HFFc6 (cell line): ENCODE data around the gene SPINT1. TPM values are rescaled to one million over a fixed set of nuclear protein-coding genes. Genes with fewer than 3 reads are reported as not detected.

ENCODE experiments used
- DNase-seq: peaks from one replicate; pipeline ENCODE4 v3.0.0-alpha.2; 2018
- H3K27ac Mint-ChIP-seq: 2 replicates; pipeline ENCODE4 v1.8.0; 2020; ENCODE audit warnings: mild to moderate bottlenecking, mixed read lengths
- H3K27me3 Mint-ChIP-seq: 2 replicates; pipeline ENCODE4 v1.8.0; 2021; ENCODE audit warnings: mild to moderate bottlenecking, moderate library complexity, mixed read lengths; ENCODE audit not compliant: insufficient read depth
- H3K36me3 Mint-ChIP-seq: 2 replicates; pipeline ENCODE4 v1.8.0; 2021; ENCODE audit warnings: low read depth, mixed read lengths
- H3K4me1 Mint-ChIP-seq: 2 replicates; pipeline ENCODE4 v1.8.0; 2020; ENCODE audit warnings: low read depth, mixed read lengths
- H3K4me3 Mint-ChIP-seq: 2 replicates; pipeline ENCODE4 v1.8.0; 2020; ENCODE audit warnings: mild to moderate bottlenecking, moderate library complexity, mixed read lengths
- H3K9me3 Mint-ChIP-seq: 2 replicates; pipeline ENCODE4 v1.8.0; 2020; ENCODE audit warnings: mild to moderate bottlenecking, mixed read lengths
- CTCF ChIP-seq: fragments of 200-600 bp; sonication (generic); IDR thresholded peaks from 2 replicates; pipeline ENCODE4 v1.5.0; 2021; ENCODE audit warnings: antibody characterized with exemption, mild to moderate bottlenecking
- total RNA-seq, 6 experiments: library from RNA; stranded (reverse); fragmentation: NEBNext Ultra II Directional; extraction: Animal tissue kit (Norgen Biotek cat#: 25700); gene quantifications; 2 replicates in 1 of 6; 3 replicates in 5 of 6; pipeline ENCODE4 v1.2.3, GENCODE V29; 2021

The SPINT1 gene
- total RNA-seq, 6 experiments from 2014 or later, result 0.14 to 0.51 (median 0.26) TPM; not detected in 1

- no peak for TF ChIP-seq CTCF
- Mint-ChIP-seq H3K27me3 (peaks cover 19% of the 10 kb centered on the region), H3K36me3 (no peaks in the 10 kb centered on the region), H3K4me1 (peaks cover 10% of the 10 kb centered on the region), H3K27ac (no peak overlapping the region), H3K9me3 (no peaks in the 10 kb centered on the region), H3K4me3 (no peak overlapping the region)
- DNase-seq, result no peak
Measured at GRCh38 chr15:40863660-40864270, 19.9 kb downstream of the SPINT1 start.

- Mint-ChIP-seq H3K4me1 (peaks cover 5% of the 10 kb centered on the region; the same call in 1 of the 2 replicates), H3K36me3 (no peaks in the 10 kb centered on the region), H3K9me3 (no peaks in the 10 kb centered on the region), H3K27me3 (peaks cover 10% of the 10 kb centered on the region), H3K27ac (no peak overlapping the region), H3K4me3 (no peak overlapping the region)
- no peak for TF ChIP-seq CTCF
- DNase-seq, result no peak
Measured at GRCh38 chr15:40867199-40867598, 23.4 kb downstream of the SPINT1 start.

GRCh38 chr15:40869686-40870085, 25.8 kb downstream of the SPINT1 start:
- Mint-ChIP-seq H3K4me1 (peaks cover 12% of the 10 kb centered on the region), H3K36me3 (no peaks in the 10 kb centered on the region), H3K4me3 (no peak overlapping the region), H3K27ac (no peak overlapping the region), H3K9me3 (no peaks in the 10 kb centered on the region), H3K27me3 (peaks cover 6% of the 10 kb centered on the region)
- TF ChIP-seq CTCF, result no peak
- DNase-seq, result no peak

GRCh38 chr15:40870716-40871115, 26.9 kb downstream of the SPINT1 start:
- H3K9me3 Mint-ChIP-seq, result no peaks in the 10 kb centered on the region
- peaks cover 1% of the 10 kb centered on the region for H3K27me3 Mint-ChIP-seq
- H3K4me3 Mint-ChIP-seq, result no peak overlapping the region
- no peak for TF ChIP-seq CTCF
- no peaks in the 10 kb centered on the region for H3K36me3 Mint-ChIP-seq
- peaks cover 14% of the 10 kb centered on the region for H3K4me1 Mint-ChIP-seq
- no peak overlapping the region for H3K27ac Mint-ChIP-seq
- no peak for DNase-seq

- no peak for DNase-seq
- no peaks in the 10 kb centered on the region for H3K36me3 Mint-ChIP-seq
- H3K27ac Mint-ChIP-seq, result no peak overlapping the region
- no peak for TF ChIP-seq CTCF
- peaks cover 21% of the 10 kb centered on the region for H3K4me1 Mint-ChIP-seq
- no peaks in the 10 kb centered on the region for H3K9me3 Mint-ChIP-seq
- peaks cover 1% of the 10 kb centered on the region; the same call in 1 of the 2 replicates for H3K27me3 Mint-ChIP-seq
- no peak overlapping the region for H3K4me3 Mint-ChIP-seq
Measured at GRCh38 chr15:40871749-40872617, 28.1 kb downstream of the SPINT1 start.
